GM12864 (cell line): Measurements from ENCODE around the gene SYF2.

Experiments used
- DNase-seq: peaks from one replicate; pipeline ENCODE4 v3.0.0-alpha.2; 2011; ENCODE audit warnings: low read depth
- H3K4me3 ChIP-seq: 2 replicates; pipeline ENCODE4 v1.5.1; 2011; ENCODE audit warnings: mild to moderate bottlenecking, low read depth, low read length, control low read depth
- TF ChIP-seq, protein P1 (sequence below): IDR thresholded peaks from 2 replicates; pipeline ENCODE4 v1.5.1; 2011; ENCODE audit warnings: low read depth, mild to moderate bottlenecking, moderate library complexity, low read length, control low read depth, inconsistent platforms; ENCODE audit errors: missing control alignments

SYF2 gene

DNA sequence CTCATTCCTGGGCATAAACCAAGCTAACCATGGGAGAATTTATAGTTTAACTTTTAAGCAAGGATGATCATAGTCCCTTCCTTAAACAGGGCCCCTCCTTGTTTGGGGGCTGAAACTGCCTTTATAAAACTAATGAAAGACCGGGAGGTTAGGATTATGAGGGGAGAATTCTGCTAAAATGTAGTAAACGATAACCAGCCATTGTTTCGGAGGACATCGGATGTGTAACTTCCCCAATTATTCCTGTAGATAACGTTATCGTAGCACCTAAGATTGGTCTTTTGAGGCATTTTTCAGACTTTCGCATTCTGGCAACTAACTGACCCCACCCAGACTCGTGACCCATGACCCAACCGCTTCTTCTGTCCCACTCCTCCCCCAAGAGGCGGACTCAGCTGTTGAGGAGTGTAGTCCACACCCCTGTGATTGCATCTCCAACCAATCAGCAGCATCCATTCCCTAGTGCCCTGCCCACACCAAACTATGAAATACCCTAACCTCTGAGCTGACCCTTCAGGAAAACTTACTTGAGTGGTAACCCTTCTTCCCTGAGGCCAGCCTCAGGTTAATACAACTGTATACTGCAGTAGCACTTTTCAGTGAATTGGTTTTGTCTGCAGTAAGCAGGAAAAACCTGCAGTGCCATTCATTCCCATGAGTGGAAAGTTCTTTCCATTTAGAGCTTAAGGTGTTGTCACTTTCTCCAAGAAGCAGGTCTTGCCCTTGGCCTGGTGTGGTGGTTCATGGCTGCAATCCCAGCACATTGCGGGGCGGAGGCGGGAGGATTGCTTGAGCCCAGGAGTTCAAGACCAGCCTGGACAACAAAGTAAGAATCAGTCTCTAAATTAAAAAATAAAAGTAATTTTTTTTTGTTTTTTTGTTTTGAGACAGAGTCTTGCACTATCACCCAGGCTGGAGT is 823 bp upstream of the SYF2 start:
- TF ChIP-seq, protein P1, sequence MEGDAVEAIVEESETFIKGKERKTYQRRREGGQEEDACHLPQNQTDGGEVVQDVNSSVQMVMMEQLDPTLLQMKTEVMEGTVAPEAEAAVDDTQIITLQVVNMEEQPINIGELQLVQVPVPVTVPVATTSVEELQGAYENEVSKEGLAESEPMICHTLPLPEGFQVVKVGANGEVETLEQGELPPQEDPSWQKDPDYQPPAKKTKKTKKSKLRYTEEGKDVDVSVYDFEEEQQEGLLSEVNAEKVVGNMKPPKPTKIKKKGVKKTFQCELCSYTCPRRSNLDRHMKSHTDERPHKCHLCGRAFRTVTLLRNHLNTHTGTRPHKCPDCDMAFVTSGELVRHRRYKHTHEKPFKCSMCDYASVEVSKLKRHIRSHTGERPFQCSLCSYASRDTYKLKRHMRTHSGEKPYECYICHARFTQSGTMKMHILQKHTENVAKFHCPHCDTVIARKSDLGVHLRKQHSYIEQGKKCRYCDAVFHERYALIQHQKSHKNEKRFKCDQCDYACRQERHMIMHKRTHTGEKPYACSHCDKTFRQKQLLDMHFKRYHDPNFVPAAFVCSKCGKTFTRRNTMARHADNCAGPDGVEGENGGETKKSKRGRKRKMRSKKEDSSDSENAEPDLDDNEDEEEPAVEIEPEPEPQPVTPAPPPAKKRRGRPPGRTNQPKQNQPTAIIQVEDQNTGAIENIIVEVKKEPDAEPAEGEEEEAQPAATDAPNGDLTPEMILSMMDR: no peak
- H3K4me3 ChIP-seq: peak overlapping the region; percentile 85
- DNase-seq: peak; percentile 73

DNA sequence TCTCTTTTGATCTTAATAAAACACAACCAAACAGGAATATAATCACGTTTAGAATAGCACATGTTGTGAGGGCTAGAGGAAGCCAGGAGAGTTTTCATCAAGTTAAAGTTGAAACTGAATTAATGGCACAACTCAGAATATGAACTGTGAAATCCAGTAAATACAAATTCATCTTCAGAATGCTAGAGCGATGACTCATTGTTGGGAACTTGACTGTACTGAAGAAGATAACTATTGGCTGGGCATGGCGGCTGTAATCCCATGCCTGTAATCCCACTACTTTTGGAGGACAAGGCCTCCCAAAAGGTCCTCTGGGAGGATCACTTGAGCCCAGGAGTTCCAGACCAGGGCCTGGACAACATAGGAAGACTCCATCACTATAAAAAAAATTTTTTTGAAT is 8.8 kb downstream of the SYF2 start:
- TF ChIP-seq, protein P1: no peak
- H3K4me3 ChIP-seq: no peak overlapping the region

DNA sequence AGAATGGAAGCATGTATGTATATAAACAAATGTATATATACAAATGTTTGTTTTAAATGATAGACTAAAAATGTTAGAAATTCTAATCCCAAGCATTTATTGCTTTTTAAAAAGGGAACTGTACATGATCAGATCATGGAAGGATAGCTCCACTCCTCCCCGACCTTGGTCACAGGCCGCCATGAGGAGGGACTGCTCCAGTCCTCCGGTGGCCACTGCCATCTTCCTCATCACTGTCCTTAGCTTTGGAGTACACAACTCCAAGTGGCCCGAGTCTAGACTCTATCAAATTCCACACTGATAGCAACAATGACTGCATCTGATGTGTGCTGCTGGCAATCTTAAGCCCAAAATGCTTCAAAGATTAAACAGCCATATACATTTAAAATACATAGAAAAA is 9.7 kb downstream of the SYF2 start:
- H3K4me3 ChIP-seq: no peak overlapping the region
- DNase-seq: no peak
- TF ChIP-seq, protein P1: no peak

More for the DNA sequence above, 8.8 kb downstream of the SYF2 start:
- no peak for DNase-seq

DNA sequence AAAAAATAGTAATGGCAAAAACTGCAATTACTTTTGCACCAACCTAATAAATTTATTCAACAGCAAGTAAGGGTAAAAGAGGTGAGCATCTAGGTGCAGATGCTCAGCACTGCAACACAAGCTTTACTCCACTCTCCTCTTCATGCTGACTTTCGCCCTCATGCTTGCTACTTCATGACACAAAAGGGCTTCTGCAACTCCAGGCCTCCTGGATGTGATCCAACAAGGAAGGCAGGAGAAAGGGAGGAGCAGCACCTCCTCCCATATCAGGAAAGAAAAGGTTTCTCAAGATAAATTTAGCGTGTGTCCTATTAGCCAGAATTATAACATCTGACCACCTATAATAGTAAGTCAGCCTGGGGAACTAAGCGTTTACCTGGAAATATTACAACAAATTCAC is 11.6 kb downstream of the SYF2 start:
- TF ChIP-seq, protein P1: no peak
- no peak overlapping the region for H3K4me3 ChIP-seq
- no peak for DNase-seq

DNA sequence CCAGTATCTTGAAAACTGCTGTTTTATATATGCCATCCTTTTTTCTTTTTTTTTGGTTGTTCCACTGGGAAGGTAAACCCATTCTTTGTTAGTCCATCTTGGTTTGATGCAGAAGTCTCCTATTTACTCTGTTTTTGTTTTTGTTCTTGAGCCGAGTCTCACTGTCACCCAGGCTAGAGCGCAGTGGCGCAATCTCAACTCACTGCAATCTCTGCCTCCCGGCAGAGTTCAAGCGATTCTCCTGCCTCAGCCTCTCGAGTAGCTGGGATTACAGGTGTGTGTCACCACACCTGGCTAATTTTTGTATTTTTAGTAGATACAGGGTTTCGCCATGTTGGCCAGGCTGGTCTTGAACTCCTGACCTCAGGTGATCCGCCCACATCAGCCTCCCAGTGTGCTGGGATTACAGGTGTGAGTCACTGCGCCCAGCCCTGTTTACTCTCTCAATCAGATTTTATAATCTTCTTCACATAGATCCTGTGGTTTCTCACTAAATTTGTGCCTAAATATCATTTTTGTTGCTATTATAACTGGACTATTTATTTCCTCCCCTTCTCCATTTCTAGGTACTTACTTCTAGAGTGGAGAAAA is 12.5 kb downstream of the SYF2 start:
- no peak for DNase-seq
- TF ChIP-seq, protein P1: no peak

DNA sequence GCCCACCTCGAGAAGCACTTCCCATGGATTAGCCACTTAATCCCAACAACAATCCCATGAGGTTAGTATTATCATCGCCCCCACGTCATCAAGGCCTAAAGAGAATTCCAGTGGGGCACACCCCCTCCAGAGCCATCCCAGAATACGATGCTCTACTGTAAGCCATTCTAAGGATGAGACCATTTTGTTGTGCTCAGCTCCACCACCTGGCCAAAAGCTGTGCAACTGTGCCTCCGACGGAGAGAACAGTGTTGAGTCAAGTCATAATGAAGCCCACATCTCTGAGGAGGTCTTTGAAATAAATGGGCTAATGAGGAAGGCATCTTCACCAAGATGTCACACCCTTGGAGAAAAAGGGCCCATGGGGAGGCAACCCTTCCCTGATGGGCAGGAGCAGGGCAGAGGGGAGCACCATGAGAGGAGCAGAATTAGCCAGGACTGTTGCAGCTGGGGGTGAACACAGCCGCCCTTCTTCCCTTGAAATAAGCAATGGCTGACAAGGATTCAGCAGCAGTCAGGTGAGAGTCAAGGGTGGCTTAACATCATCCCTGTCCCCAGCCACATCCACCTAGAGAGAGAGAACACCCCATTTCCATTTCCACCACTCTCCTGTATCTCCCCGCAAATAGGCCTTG is 14.6 kb downstream of the SYF2 start:
- TF ChIP-seq, protein P1: no peak
- H3K4me3 ChIP-seq: no peak overlapping the region
- no peak for DNase-seq

More for the DNA sequence above, 12.5 kb downstream of the SYF2 start:
- H3K4me3 ChIP-seq: no peak overlapping the region
